Type B pancreatic cell (in vitro differentiated cells): ENCODE measurements around the gene REL. TPM values are rescaled to one million over a fixed set of nuclear protein-coding genes. Genes with fewer than 3 reads are reported as not detected.

Experiments used
- DNase-seq: peaks from one replicate; pipeline ENCODE4 v3.0.0; 2021; ENCODE audit warnings: mixed read lengths; ENCODE audit not compliant: unreplicated experiment; ENCODE audit errors: extremely low spot score
- H3K27ac Mint-ChIP-seq: 2 replicates; pipeline ENCODE4 v1.8.0; 2021; ENCODE audit warnings: mild to moderate bottlenecking, mixed read lengths
- H3K27me3 Mint-ChIP-seq: 2 replicates; pipeline ENCODE4 v1.8.0; 2021; ENCODE audit warnings: mixed read lengths
- H3K36me3 Mint-ChIP-seq: 2 replicates; pipeline ENCODE4 v1.8.0; 2021; ENCODE audit warnings: mixed read lengths
- H3K4me1 Mint-ChIP-seq: one replicate; pipeline ENCODE4 v1.8.0; 2021; ENCODE audit warnings: mixed read lengths; ENCODE audit not compliant: unreplicated experiment
- H3K4me3 Mint-ChIP-seq: 2 replicates; pipeline ENCODE4 v1.8.0; 2021; ENCODE audit warnings: mild to moderate bottlenecking, mixed read lengths
- H3K9me3 Mint-ChIP-seq: 2 replicates; pipeline ENCODE4 v1.8.0; 2021; ENCODE audit warnings: mixed read lengths
- total RNA-seq: library from RNA; stranded (reverse); gene quantifications from 2 replicates; pipeline ENCODE4 v1.2.1, GENCODE V29; 2021; ENCODE audit warnings: low replicate concordance
- TF ChIP-seq, protein P1 (sequence below): fragments of 200-600 bp; sonication (generic); conservative IDR thresholded peaks from 2 replicates; pipeline ENCODE4 v1.5.0; 2021; ENCODE audit warnings: antibody characterized with exemption, mild to moderate bottlenecking

The REL gene
- total RNA-seq, 1 donor from 2014 or later = 11.3 TPM

DNA sequence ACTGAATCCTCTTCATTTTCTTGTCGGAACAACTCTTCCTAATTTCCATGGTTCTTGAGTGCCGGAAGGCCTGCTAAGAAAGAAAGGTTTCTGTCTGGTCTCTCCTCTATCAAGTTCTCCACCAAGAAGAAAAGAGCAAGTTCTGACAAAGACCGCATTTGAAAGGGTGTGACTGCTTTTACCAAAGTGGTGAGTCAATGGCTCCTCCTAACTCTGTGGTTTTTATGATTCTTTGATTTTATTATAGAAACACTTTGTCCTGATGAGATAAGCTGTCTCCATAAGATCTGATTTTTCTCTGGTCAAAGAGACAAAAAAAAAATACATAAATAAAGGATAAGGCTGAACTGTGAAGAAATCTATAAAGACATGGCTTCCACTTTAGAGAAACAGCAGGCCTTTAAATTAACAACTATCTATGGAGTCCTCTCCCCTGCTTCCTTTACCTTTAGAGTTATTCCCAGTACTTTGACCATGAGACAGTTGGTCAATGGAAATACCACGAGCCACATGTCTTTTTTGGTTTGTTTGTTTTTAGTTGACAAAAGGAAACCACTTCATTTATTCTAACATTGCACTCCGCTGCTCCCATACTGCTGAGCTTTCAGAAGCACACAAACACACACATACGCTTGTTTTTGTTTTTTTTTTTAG is 67.7 kb downstream of the REL start:
- Mint-ChIP-seq H3K36me3 (peaks cover 26% of the 10 kb centered on the region), H3K4me1 (no peaks in the 10 kb centered on the region), H3K4me3 (no peak overlapping the region), H3K27me3 (no peaks in the 10 kb centered on the region), H3K27ac (no peak overlapping the region), H3K9me3 (no peaks in the 10 kb centered on the region)
- TF ChIP-seq, protein P1, sequence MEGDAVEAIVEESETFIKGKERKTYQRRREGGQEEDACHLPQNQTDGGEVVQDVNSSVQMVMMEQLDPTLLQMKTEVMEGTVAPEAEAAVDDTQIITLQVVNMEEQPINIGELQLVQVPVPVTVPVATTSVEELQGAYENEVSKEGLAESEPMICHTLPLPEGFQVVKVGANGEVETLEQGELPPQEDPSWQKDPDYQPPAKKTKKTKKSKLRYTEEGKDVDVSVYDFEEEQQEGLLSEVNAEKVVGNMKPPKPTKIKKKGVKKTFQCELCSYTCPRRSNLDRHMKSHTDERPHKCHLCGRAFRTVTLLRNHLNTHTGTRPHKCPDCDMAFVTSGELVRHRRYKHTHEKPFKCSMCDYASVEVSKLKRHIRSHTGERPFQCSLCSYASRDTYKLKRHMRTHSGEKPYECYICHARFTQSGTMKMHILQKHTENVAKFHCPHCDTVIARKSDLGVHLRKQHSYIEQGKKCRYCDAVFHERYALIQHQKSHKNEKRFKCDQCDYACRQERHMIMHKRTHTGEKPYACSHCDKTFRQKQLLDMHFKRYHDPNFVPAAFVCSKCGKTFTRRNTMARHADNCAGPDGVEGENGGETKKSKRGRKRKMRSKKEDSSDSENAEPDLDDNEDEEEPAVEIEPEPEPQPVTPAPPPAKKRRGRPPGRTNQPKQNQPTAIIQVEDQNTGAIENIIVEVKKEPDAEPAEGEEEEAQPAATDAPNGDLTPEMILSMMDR = no peak
- DNase-seq = no peak

DNA sequence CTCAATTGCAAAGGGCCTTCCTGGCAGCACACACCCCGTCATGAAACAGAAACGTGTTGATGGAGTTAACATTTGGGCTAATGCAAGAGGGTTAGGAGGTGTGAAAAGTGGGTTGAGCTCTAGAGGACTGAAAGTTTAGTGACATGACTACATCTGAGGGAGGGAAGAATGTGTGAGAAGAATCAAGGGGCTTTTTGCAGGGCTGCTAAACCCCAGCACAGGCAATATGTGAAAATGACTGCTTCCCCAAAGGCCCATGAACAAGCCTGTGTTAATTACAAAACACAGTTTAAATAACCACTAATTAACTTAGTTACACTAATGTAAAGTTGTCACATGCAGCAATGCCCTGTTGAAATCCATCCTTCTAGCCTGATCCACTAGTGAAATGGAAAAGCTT is 72.8 kb downstream of the REL start:
- TF ChIP-seq, protein P1 = no peak
- Mint-ChIP-seq H3K4me1 (peaks cover 4% of the 10 kb centered on the region), H3K27ac (no peak overlapping the region), H3K4me3 (no peak overlapping the region), H3K36me3 (peaks cover 17% of the 10 kb centered on the region), H3K27me3 (no peaks in the 10 kb centered on the region), H3K9me3 (no peaks in the 10 kb centered on the region)
- DNase-seq = no peak

DNA sequence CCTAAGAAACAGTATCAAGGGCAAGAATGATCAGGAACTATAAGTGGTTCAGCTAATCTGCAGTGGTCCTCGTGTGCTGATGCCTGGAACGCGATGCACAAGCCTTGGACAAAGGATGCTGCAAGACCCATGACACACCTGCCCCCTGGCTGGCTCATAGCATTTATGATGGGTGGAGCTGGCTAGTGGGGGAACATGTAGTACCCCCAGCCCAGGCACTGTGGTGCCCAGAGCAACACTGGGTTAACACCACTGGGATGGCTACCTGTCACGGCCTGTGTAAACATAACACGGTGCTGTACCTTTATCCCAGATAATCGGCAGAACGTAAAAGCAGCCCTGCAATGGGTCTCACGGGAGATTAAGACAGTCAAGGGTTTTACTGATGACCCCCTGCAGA is 75.8 kb downstream of the REL start:
- TF ChIP-seq, protein P1 = no peak
- H3K36me3 Mint-ChIP-seq = peaks cover 11% of the 10 kb centered on the region
- no peak for DNase-seq
- no peak overlapping the region for H3K27ac Mint-ChIP-seq
- no peaks in the 10 kb centered on the region for H3K9me3 Mint-ChIP-seq
- H3K4me3 Mint-ChIP-seq = no peak overlapping the region
- no peaks in the 10 kb centered on the region for H3K27me3 Mint-ChIP-seq
- H3K4me1 Mint-ChIP-seq = peaks cover 4% of the 10 kb centered on the region

DNA sequence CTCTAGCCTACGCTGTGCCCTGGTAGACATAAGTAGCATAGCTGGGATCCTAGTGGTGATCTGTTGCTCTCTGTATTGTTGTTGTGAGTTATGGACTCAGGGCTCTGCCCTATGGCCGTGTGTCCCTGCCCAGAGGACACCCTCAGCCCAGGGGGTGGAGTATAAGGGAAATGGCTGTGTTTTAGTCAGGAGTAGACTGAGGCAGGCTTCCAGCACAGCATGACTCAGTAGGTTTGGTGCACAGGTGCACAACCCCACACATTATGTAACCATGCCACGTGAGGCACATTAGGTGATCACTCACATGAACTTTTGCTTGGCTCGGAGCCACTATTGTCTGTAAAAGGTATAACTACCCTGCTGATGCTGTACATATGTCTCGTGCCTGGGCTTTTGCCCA is 76.3 kb downstream of the REL start:
- H3K36me3 Mint-ChIP-seq = peaks cover 11% of the 10 kb centered on the region
- H3K4me1 Mint-ChIP-seq = peaks cover 4% of the 10 kb centered on the region
- H3K4me3 Mint-ChIP-seq = no peak overlapping the region
- H3K9me3 Mint-ChIP-seq = no peaks in the 10 kb centered on the region
- no peak for DNase-seq
- no peaks in the 10 kb centered on the region for H3K27me3 Mint-ChIP-seq
- TF ChIP-seq, protein P1 = no peak
- H3K27ac Mint-ChIP-seq = no peak overlapping the region

DNA sequence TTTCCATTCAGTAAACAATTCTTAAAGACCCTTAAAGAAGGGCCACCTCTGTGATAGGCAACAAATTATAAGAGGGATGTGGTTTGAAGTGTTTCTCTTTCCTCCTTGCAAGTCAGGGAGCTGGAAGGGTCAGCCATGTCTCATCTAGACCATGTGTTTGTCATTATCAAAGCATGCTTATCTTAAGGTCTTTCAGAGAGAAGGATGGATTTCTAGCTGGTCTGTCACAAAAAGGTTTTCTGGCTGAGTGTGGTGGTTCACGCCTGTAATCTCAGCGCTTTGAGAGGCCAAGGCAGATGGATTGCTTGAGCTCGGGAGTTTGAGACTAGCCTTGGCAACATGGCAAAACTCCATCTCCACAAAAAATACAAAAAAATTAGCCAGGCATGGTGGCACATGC is 77.0 kb downstream of the REL start:
- peaks cover 8% of the 10 kb centered on the region for H3K36me3 Mint-ChIP-seq
- H3K27me3 Mint-ChIP-seq = no peaks in the 10 kb centered on the region
- H3K27ac Mint-ChIP-seq = no peak overlapping the region
- TF ChIP-seq, protein P1 = no peak
- no peaks in the 10 kb centered on the region for H3K9me3 Mint-ChIP-seq
- DNase-seq = no peak
- H3K4me3 Mint-ChIP-seq = no peak overlapping the region
- peaks cover 4% of the 10 kb centered on the region for H3K4me1 Mint-ChIP-seq
